LoVo (cell line): ENCODE results near the gene SBF2.

Source experiments
- DNase-seq: peaks from one replicate; pipeline ENCODE4 v3.0.0-alpha.2; 2016; ENCODE audit warnings: low spot score

The SBF2 gene

GRCh38 chr11:10302359-10302743 is 8.3 kb upstream of the SBF2 start:
- peak; percentile 51 for DNase-seq

DNA sequence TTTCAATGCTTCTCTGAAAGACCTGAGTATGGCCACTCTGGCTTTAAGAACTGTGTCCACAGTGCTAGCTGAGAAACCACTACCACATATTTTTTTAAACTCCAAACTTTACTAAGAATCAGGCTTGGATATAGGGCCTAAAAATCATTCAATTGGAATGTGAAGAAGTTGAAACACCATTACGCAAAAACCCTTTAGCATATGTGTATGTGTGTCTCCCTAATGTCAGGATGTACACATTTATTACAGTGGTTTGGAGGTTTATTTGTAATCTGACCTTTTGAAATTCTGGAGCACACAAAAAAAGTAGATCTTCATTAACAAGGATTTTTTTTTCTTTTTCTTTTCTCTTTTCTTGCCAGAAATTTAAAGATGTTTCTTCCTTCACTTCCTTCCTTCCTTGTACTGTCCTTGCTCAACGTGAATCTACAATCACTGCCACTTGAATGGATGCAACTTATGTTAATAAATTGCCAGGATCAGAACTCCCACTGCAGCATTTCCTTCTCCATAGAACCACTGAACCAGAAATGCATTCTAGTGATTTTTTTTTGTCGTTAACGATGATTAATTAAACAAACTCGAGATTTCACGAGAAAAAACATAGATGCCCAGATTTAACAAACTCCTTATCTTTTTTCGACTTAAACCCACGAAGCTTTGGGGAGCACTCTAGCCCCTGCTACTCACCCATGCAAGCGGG is 7.8 kb upstream of the SBF2 start:
- no peak for DNase-seq

DNA sequence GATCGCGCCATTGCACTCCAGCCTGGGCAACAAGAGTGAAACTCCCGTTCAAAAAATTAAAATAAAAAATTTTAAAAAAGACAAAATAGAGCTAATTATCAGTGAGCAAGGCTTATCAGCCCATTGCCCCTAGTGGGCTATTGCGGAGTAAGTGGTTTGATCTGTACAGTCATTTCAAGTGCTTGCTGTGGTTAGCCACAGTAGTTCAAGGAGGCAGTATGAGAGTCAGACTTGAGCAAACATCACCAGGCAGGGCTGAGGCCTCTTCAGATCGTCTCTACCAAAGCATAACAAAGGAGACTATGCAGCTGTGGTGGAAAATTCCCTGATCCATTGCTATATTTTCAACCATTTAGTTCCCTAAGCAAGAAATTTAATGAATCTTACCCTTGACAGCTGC is 4.3 kb upstream of the SBF2 start:
- DNase-seq = no peak

GRCh38 chr11:10295064-10295901 is 1.3 kb upstream of the SBF2 start:
- no peak for DNase-seq

DNA sequence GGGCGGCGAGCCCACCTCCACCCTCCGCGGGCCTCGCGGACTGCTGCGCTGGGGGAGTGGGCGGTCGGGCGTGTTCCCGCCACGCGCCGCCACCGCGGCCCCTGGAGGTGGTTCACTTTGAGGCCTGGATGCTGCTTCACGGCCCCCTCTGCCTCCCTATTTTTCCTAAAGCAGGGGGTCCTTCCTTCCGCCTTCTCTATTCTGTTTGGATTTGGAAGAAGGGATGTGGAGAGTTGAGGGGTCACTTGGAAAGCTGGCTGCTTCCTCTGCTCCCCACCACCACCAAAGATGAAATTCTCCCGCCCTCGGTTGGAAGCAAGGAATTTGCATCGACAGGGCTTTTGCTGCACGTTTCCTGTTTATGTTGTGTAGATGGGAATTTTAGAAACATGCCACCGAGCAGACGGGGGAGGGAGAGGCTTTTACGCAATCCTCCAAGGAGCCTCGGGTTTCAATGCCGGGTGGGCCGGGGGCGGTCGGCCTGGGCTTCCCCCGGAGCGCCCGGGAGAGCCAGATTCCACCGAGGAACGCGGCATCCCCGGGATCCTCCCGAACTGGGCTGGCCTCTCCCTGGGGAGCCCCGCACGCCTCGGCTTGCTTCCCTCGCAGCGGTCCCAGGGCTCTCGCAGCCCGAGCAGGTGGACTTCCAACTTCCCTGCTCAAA is 403 bp upstream of the SBF2 start:
- no peak for DNase-seq

DNA sequence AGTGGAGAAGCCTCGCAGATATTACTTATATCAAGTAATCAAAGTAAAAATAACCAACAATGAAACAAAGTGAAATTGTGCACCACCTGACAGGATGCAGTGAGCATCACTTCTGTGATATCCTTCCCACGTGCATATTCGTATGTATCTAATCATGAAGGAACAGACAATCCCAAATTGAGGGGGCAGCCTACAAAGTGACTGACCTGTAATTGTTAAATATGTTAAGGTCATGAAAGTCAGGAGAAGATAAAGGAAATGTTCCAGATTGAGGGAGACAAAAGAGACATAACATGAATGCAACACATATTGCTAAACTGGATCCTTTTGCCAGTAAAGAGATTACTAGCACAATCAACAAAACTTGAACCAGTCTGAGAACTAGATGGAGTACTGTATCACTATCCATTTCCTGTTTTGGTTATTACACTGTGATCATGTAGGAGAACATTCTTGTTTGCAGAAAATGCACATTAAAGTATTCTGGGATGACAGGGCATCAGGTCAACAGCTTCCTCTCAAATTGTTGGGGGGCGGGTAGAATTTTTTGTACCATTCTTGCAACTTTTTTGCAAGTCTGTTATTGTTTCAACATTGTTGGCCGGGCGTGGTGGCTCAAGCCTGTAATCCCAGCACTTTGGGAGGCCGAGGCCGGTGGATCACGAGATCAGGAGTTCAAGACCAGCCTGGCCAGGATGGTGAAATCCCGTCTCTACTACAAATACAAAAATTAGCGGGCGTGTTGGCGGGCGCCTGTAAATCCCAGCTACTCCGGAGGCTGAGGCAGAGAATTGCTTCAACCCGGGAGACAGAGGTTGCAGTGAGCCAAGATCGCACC is 2.0 kb downstream of the SBF2 start:
- no peak for DNase-seq

DNA sequence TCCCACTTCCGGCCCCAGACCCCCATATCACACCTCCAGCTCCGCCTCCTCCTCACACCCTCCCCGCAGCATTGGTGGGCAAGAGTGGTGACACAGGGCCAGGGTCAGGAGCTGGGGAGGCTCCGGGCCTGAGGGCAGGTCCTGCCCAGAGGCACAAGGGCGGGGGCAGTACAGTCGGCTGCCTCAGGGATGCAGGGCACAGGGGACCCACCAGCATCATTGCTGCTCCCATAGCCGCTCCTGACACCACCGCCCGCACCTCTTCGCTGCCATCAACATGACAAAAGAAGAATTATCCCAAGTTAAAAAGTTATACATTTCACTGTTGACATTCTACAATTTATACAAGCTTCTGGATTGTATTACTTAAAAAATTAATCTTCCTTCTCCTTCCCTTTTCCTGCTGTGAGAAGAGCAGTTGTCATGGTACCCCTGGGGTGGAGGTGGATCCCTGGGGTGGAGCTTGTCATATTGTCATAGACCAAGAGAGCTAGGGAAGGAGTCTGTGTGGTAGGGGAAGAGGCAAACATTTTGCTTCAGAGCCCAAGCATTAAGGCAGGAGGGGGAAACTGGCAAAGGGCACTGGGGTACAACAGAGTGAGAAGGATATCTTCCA is 4.1 kb downstream of the SBF2 start:
- no peak for DNase-seq

DNA sequence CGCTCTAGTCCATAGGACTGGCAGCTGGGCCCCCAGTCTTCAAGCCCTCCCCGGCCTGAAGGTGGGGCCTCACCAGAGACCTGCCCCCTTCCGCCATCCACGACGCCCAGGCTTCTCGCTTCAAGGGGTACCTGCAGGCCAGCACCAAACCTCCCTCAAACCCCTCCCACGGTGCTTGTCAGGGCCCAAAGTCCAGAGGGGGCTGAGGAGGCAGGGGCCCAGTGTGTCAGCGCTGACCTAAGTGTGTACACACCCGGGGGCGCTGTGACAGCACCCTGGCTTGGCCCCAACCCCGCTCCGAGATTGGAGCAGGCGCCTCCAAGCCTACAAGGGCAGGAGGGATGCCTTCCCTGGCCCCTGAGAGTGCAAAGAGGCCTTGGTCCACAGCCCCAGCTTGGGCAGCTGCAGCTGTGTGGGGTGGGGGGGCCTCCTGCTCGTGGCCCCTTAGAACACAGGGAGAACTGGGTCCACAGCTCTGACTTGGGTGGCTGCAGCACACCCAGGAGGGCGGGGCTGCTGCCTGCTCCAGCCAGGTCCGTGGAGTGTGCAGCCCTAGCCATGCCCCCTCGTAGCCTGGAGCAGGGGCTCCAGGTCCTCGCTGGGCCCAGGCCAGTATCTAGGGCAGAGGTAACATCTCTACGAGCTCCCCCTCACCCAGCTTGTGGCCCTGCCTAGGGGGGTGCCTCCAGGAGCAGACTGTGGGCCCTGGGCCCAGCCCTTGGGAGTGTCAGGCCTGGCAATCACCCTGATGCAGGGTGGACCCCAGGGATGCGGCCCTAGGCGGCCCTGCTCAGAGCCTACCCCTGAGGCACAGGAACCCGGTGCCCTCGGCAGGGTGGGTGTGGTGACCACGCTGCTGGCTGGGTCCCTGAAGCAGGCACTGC is 4.9 kb downstream of the SBF2 start:
- DNase-seq = no peak

GRCh38 chr11:10287766-10288715 is 6.0 kb downstream of the SBF2 start:
- DNase-seq = no peak

DNA sequence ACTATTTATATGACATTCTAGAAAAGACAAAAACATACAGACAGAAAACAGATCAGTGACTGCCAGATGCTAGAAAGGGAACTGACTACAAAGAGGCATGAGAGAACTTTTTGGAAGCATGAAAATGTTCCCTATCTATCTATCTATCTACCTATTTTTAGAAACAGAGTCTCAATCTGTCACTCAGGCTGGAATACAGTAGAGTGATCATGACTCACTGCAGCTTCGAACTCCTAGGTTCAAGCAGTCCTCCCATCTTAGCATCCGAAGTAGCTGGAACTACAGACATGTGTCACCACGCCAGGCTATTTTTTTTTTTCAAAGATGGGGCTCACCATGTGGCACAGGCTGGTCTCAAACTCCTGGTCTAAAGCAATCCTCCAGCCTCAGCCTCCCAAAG is 6.9 kb downstream of the SBF2 start:
- no peak for DNase-seq

DNA sequence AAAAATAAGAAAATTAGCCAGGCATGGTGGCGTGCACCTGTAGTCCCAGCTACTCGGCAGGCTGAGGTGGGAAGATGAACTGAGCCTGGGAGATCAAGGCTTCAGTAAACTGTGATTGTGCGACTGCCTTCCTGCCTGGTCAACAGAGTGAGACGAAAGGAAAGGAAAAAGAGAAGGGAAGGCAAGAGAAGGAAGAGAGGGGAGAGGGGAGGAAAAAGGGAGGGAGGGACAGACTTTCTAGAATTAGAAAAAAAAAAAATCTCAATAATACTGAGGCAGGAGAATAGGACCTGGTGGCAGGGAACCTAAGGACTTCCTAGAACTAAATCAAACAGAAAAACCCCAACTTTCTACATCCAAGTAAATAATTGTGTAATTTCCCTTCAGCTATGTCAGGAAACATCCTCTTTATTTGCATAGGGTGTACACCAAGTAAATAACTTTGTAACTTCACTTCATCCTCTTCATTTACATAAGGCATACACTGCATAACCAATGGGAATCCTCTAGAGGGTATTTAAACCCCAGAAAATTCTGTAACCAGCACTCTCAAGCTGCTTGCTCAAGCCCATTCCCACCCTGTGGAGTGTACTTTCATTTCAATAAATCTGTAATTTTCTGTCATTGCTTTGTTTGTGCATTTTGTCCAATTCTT is 8.7 kb downstream of the SBF2 start:
- DNase-seq = no peak

GRCh38 chr11:10283991-10284390 is 10.0 kb downstream of the SBF2 start:
- DNase-seq = no peak

DNA sequence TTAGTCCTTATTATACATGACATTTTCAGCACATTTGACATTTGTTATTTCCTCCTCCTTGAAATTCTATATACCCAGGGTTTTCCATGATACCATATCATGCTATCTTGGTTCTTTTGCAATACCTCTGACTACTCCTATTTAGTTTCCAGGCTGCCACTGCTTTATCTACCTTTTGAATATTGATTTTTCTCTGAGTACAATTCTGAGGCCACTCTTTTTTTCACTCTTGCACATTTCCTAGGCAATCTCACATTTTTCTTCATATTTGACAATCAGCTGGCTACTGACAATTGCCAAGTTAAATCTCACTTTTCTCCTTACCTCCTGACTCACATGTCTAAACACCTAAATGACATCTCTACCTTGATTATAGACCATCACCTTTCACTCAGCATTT is 11.9 kb downstream of the SBF2 start:
- DNase-seq = no peak

GRCh38 chr11:10275714-10276113 is 18.3 kb downstream of the SBF2 start:
- DNase-seq = no peak

- no peak for DNase-seq
Observed at GRCh38 chr11:10274726-10275125, 19.3 kb downstream of the SBF2 start.

DNA sequence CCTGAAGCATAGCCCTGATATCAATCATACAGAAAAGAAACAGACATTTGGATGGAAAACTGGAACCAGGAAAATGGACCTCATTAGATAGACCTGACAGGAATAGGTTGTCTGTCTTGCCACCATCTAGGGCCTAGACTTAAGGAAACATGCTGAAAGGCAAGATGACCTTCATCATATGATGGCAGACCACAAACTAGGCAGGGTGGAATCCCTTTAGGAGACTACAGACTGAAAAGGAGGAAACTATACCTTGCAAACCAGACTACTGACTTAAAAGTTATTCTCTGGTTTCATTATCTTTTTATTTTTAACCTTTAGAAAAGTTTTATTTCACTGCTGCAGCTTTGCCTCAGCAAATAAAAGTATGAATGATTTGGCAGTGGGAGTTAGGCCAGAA is 20.3 kb downstream of the SBF2 start:
- no peak for DNase-seq

DNA sequence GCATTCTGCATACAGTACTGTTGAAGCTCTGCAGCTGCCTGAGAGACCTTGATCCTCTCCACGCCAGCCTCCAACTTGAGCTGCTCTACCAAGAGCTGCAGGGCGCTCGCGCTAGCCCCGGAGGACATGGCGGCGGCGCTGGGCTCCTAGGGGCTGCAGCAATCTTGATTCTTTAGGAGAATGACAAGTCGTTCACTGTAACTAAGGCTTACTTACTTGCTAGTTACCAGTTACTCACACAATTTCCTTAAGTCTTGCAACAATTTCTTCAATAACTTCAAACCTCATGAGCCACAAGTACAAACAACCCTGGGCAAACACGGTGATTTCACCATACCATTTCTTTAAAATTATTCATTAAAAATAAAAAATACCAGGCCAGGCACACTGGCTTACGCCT is 21.9 kb downstream of the SBF2 start:
- DNase-seq = no peak

DNA sequence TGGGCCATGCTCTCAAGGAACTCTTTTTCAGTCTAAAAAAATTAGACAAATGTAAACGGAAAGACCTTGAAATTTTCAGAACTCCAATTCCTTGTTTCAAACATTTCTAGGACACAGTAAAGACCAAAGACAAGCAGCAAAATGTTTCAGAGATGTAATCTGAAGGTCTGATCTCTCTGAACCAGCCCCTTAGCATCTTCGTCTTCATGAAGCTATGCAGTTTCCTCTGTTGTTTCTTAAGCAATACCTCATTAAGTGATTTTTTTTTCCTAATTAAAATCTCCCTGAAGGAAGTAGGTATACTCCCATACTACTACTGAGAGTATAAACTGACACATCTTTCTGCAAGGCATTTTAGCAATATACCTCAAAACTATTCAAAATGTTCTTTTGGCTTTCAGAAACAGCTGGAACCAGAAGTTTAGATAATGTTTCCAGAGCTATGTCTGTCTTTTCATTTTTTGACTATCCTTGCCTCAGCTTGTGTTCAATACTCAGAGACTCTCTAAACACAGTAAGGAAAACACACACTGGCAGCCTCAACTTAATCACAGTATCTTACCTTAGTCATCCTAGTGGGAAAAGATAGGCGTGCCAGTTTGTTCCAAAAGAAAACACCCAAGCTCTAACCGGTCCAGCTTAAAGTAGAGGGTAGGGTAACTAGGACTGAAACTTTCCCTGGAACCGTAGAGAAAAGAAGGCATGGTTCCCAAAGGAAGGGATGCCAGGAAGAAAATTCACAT is 25.1 kb downstream of the SBF2 start:
- DNase-seq = no peak
